Testis (tissue), 2 donors: Measurements from ENCODE around the gene CTAG1A.

Source experiments
- POLR2A ChIP-seq: fragments of 450-650 bp; IDR thresholded peaks from one replicate; pipeline ENCODE4 v1.6.1; 2017; ENCODE audit warnings: antibody characterized with exemption, mild to moderate bottlenecking, moderate library complexity
- TF ChIP-seq, protein P1 (sequence below), 3 experiments: fragments of 450-650 bp in 2 of 3; fragments of 200-600 bp in 1 of 3; sonication (generic) in 1 of 3; IDR thresholded peaks; one replicate each; pipeline ENCODE4 v1.5.1; 2016 to 2019; ENCODE audit warnings: antibody characterized with exemption in 3 of 3, mild to moderate bottlenecking in 2 of 3, moderate library complexity in 1 of 3

DNA sequence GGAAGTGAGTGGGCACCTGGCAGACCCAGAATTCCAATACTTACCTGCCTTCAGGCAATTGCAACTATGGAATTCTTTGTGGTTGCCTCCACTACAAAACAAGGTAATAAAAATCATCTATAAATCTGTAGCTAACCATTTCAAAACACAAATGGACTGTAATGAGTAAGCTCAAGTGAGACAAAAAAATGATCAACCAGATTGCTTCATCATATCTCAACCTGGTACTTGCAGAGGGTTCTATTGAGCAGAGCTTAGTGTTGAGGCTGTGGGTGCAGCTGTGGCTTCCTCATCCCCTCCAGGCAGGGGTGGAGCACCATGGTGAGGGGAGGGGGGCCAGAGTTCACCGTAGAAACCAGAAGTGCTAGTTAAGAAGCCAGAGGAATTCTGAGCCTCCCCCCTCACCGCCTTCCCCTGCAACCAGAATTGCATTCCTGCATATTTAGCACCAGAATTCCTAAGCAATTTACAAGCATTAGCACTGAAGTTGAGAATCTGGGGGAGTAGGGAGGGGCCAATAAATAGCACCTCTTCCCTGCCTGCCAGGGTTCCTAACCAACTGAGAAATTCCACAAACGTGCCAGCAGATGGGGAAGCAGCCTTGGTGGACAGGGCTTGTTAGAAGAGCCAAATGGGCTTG is 11.5 kb downstream of the CTAG1A start:
- TF ChIP-seq, protein P1, sequence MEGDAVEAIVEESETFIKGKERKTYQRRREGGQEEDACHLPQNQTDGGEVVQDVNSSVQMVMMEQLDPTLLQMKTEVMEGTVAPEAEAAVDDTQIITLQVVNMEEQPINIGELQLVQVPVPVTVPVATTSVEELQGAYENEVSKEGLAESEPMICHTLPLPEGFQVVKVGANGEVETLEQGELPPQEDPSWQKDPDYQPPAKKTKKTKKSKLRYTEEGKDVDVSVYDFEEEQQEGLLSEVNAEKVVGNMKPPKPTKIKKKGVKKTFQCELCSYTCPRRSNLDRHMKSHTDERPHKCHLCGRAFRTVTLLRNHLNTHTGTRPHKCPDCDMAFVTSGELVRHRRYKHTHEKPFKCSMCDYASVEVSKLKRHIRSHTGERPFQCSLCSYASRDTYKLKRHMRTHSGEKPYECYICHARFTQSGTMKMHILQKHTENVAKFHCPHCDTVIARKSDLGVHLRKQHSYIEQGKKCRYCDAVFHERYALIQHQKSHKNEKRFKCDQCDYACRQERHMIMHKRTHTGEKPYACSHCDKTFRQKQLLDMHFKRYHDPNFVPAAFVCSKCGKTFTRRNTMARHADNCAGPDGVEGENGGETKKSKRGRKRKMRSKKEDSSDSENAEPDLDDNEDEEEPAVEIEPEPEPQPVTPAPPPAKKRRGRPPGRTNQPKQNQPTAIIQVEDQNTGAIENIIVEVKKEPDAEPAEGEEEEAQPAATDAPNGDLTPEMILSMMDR (IDR thresholded peaks at IDR 0.05) = no peak
- no peak for TF ChIP-seq POLR2A
